Osteoblast (primary cell): ENCODE results near the gene HAAO. TPM values are rescaled to one million over a fixed set of nuclear protein-coding genes. Genes with fewer than 3 reads are reported as not detected.

Experiments used
- DNase-seq: peaks from one replicate; pipeline ENCODE4 v3.0.0; 2011; ENCODE audit warnings: low spot score, mixed read lengths; ENCODE audit not compliant: insufficient read length; ENCODE audit errors: missing footprints
- H2AFZ ChIP-seq: 2 replicates; pipeline ENCODE4 v1.6.0; 2011; ENCODE audit warnings: mild to moderate bottlenecking, low read length
- H3K27ac ChIP-seq: 2 replicates; pipeline ENCODE4 v1.5.1; 2011; ENCODE audit warnings: mild to moderate bottlenecking, low read depth, low read length, moderate library complexity
- H3K27me3 ChIP-seq: 2 replicates; pipeline ENCODE4 v1.6.0; 2012; ENCODE audit warnings: mild to moderate bottlenecking, control low read depth, inconsistent platforms, low read length, moderate library complexity; ENCODE audit not compliant: insufficient read depth
- H3K36me3 ChIP-seq: 2 replicates; pipeline ENCODE4 v1.5.1; 2011; ENCODE audit warnings: mild to moderate bottlenecking, low read length, control low read depth, moderate library complexity; ENCODE audit not compliant: insufficient read depth
- H3K4me1 ChIP-seq: 2 replicates; pipeline ENCODE4 v1.5.1; 2011; ENCODE audit warnings: mild to moderate bottlenecking, low read length, control low read depth, moderate library complexity; ENCODE audit not compliant: insufficient read depth
- H3K4me2 ChIP-seq: 2 replicates; pipeline ENCODE4 v1.6.0; 2011; ENCODE audit warnings: mild to moderate bottlenecking, low read length; ENCODE audit not compliant: insufficient read depth
- H3K4me3 ChIP-seq: fragments of 200-600 bp; sonication (generic); 3 replicates; pipeline ENCODE4 v1.5.1; 2012; ENCODE audit warnings: mild to moderate bottlenecking, low read length, inconsistent platforms; ENCODE audit not compliant: insufficient read depth
- H3K79me2 ChIP-seq: 2 replicates; pipeline ENCODE4 v1.6.0; 2012; ENCODE audit warnings: mild to moderate bottlenecking, low read length, control low read depth, inconsistent platforms; ENCODE audit not compliant: insufficient read depth
- H3K9me3 ChIP-seq: 2 replicates; pipeline ENCODE4 v1.5.1; 2011; ENCODE audit warnings: low read depth, low read length, control low read depth
- H4K20me1 ChIP-seq: 2 replicates; pipeline ENCODE4 v1.6.0; 2012; ENCODE audit warnings: mild to moderate bottlenecking, low read length, control low read depth; ENCODE audit not compliant: insufficient read depth
- total RNA-seq: library from RNA; depleted of rRNA; stranded (reverse); fragments of >200 nt; gene quantifications from 2 replicates; pipeline ENCODE4 v1.2.3, GENCODE V29; 2012
- TF ChIP-seq, protein P1 (sequence below): IDR thresholded peaks from 2 replicates; pipeline ENCODE4 v1.5.1; 2011; ENCODE audit warnings: mild to moderate bottlenecking, low read depth, low read length, moderate library complexity; ENCODE audit errors: extremely low read depth

HAAO gene
- total RNA-seq, 1 donor = 0.72 TPM

DNA sequence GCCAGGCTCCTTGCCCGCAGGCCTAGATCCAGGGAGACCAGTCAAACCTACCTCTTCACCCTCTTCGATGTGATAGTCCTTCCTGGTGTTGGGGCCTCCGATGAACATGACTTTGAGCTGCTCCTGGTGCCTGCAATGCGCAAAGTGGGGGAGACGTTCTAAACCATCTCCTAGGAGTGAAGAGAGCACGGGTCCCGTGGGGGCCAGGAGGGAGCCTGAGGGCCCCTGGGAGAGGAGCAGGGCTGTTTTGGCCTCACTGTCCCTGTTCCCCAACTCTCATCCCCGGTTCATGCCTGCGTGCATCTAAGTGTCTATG is 3.9 kb downstream of the HAAO start:
- no peak for DNase-seq
- no peak overlapping the region for H3K4me2 ChIP-seq
- no peak overlapping the region for H3K27ac ChIP-seq
- no peak overlapping the region for H2AFZ ChIP-seq
- TF ChIP-seq, protein P1, sequence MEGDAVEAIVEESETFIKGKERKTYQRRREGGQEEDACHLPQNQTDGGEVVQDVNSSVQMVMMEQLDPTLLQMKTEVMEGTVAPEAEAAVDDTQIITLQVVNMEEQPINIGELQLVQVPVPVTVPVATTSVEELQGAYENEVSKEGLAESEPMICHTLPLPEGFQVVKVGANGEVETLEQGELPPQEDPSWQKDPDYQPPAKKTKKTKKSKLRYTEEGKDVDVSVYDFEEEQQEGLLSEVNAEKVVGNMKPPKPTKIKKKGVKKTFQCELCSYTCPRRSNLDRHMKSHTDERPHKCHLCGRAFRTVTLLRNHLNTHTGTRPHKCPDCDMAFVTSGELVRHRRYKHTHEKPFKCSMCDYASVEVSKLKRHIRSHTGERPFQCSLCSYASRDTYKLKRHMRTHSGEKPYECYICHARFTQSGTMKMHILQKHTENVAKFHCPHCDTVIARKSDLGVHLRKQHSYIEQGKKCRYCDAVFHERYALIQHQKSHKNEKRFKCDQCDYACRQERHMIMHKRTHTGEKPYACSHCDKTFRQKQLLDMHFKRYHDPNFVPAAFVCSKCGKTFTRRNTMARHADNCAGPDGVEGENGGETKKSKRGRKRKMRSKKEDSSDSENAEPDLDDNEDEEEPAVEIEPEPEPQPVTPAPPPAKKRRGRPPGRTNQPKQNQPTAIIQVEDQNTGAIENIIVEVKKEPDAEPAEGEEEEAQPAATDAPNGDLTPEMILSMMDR = no peak
- no peaks in the 10 kb centered on the region for H3K36me3 ChIP-seq
- no peaks in the 10 kb centered on the region for H3K79me2 ChIP-seq
- H3K4me3 ChIP-seq = no peak overlapping the region
- peaks cover 3% of the 10 kb centered on the region for H3K4me1 ChIP-seq
- H3K27me3 ChIP-seq = peaks cover 13% of the 10 kb centered on the region
- no peaks in the 10 kb centered on the region for H3K9me3 ChIP-seq
- no peaks in the 10 kb centered on the region for H4K20me1 ChIP-seq

DNA sequence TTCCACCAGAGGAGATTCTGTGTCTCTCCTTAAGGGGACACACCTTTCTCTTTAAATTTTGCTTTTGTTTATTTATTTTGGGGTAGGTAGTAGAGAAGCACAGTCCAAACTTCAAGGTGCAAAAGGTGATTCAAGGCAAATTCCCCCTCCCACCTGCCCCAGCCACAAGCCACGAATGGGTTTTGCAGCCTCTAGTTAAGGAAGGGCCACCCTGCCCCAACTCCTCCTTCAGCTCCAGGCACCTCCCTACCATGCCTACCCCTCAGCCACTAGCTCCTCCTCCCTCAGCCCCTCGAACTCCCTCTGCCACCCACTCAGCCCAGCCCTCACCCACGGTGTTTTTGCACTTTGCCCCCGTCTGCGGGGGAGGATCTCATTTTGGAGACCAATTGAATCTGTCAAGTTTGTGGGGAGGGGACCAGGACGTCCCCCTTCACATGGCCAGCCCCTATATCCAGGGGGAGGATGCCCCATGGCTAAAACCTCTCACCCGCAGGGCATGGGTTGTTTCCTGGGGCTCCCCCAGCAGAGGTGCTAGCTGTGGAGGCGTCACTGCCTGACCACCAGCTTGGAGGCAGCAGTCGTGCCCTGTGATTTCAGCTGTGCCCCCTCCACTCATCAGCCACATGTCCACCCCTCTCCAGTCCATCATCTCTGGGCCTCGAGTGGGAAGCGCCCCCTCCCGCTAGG is 4.5 kb downstream of the HAAO start:
- Histone ChIP-seq H3K4me2 (no peak overlapping the region), H3K36me3 (no peaks in the 10 kb centered on the region), H3K4me3 (no peak overlapping the region), H3K4me1 (no peaks in the 10 kb centered on the region), H4K20me1 (no peaks in the 10 kb centered on the region), H2AFZ (no peak overlapping the region), H3K79me2 (no peaks in the 10 kb centered on the region), H3K27ac (no peak overlapping the region), H3K27me3 (peaks cover 10% of the 10 kb centered on the region), H3K9me3 (no peaks in the 10 kb centered on the region)
- DNase-seq = peak; percentile 22
- TF ChIP-seq, protein P1 = no peak

DNA sequence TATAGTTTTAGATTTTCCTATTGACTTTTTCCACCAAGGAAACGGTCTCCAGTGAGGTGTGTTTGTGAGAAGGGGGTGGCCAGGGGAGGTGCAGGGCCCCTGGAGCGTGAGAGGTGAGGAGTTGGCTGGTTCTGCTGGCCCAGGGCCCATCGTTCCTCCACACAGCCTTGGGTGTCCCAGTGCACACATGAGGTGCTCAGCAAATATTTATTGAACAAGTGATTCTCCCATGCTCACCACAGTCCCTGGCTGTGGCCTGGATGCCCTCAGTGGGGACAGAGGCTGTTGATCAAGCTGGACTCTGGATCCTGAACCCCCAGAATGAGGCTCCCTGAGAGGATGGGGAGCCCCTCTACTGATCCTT is 5.0 kb downstream of the HAAO start:
- no peaks in the 10 kb centered on the region for H3K79me2 ChIP-seq
- no peak overlapping the region for H3K4me2 ChIP-seq
- no peaks in the 10 kb centered on the region for H4K20me1 ChIP-seq
- no peaks in the 10 kb centered on the region for H3K36me3 ChIP-seq
- no peak overlapping the region for H3K4me3 ChIP-seq
- TF ChIP-seq, protein P1 = no peak
- no peak overlapping the region for H3K27ac ChIP-seq
- no peaks in the 10 kb centered on the region for H3K9me3 ChIP-seq
- peak; percentile 42 for DNase-seq
- no peaks in the 10 kb centered on the region for H3K4me1 ChIP-seq
- H3K27me3 ChIP-seq = peaks cover 10% of the 10 kb centered on the region
- no peak overlapping the region for H2AFZ ChIP-seq

DNA sequence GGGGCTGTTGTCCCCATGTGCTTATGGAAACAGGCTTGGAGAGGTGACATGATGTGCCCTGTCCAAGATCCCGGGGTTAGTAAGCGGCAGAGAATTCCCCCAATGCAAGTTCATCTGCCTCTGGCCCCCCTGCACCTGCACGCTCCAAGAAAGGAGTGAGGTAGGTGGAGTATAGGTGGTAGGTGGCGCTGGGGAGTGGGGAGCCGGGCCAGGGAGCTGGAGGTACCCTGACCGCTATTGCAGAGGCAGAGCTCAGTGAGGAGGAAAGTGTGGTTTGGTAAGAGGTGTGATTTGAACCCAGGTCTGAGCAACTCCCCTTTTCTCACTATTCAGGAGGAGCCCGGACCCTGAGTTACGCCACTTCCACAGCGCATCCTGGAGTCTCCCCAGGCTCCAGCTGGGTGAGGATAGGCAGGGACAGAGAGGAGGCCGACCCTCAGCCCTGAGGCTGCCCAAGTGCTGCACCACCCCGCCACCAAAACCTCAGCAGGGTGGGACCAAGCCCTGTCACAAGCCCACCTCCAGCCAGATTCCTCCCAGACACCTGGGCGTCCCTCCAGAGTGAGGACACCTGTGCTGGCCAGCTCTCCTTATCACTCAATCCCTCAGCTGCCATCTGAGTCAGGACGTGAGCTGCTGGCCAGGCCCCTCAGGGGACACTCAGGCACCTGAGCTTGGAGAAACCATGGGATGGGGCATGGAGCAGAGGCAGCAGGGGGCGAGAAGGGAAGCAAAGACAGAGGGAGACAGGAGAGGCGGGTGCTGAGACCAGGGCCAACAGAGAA is 5.6 kb downstream of the HAAO start:
- Histone ChIP-seq H3K27me3 (peaks cover 6% of the 10 kb centered on the region), H3K4me2 (no peak overlapping the region), H3K36me3 (no peaks in the 10 kb centered on the region), H2AFZ (no peak overlapping the region), H3K9me3 (no peaks in the 10 kb centered on the region), H4K20me1 (no peaks in the 10 kb centered on the region), H3K4me1 (no peaks in the 10 kb centered on the region), H3K27ac (no peak overlapping the region), H3K79me2 (no peaks in the 10 kb centered on the region), H3K4me3 (no peak overlapping the region)
- TF ChIP-seq, protein P1 = no peak
- peak; percentile 59 for DNase-seq
